Effector CD8-positive, alpha-beta T cell (primary cell): ENCODE measurements around the gene KCNAB1.
"Not testable (repeated sequence)": the region's sequence is repeated elsewhere in the genome, so short reads cannot be mapped to it uniquely, and the experiment has no call there.

Experiments used
- DNase-seq: peaks from one replicate; lab custom pipeline; 2025; lab: John Stamatoyannopoulos, UW

Gene KCNAB1

GRCh38 chr3:156217674-156218352 is 97.4 kb downstream of the KCNAB1 start:
- DNase-seq, result no peak

GRCh38 chr3:156218353-156218744 is 98.0 kb downstream of the KCNAB1 start:
- no peak for DNase-seq

- not testable (repeated sequence) for DNase-seq
Measured at GRCh38 chr3:156222381-156222780, 102.0 kb downstream of the KCNAB1 start.

- DNase-seq, result not testable (repeated sequence)
Measured at GRCh38 chr3:156224046-156224445, 103.7 kb downstream of the KCNAB1 start.

GRCh38 chr3:156226676-156227420 is 106.5 kb downstream of the KCNAB1 start:
- no peak for DNase-seq

GRCh38 chr3:156227704-156228103 is 107.3 kb downstream of the KCNAB1 start:
- DNase-seq, result no peak

GRCh38 chr3:156230278-156230900 is 110.0 kb downstream of the KCNAB1 start:
- no peak for DNase-seq

- not testable (repeated sequence) for DNase-seq
Measured at GRCh38 chr3:156231221-156231620, 110.8 kb downstream of the KCNAB1 start.

- DNase-seq, result no peak
Measured at GRCh38 chr3:156233876-156234275, 113.5 kb downstream of the KCNAB1 start.

- DNase-seq, result no peak
Measured at GRCh38 chr3:156236556-156237260, 116.3 kb downstream of the KCNAB1 start.

GRCh38 chr3:156240642-156241041 is 120.3 kb downstream of the KCNAB1 start:
- DNase-seq, result no peak

GRCh38 chr3:156246961-156247725 is 126.8 kb downstream of the KCNAB1 start:
- no peak for DNase-seq

GRCh38 chr3:156250550-156250949 is 130.2 kb downstream of the KCNAB1 start:
- no peak for DNase-seq

- no peak for DNase-seq
Measured at GRCh38 chr3:156251424-156251823, 131.0 kb downstream of the KCNAB1 start.

GRCh38 chr3:156252656-156253055 is 132.3 kb downstream of the KCNAB1 start:
- DNase-seq, result no peak

- DNase-seq, result no peak
Measured at GRCh38 chr3:156253150-156253549, 132.8 kb downstream of the KCNAB1 start.

GRCh38 chr3:156256256-156256655 is 135.9 kb downstream of the KCNAB1 start:
- DNase-seq, result no peak

GRCh38 chr3:156256945-156257344 is 136.6 kb downstream of the KCNAB1 start:
- DNase-seq, result no peak

- no peak for DNase-seq
Measured at GRCh38 chr3:156258301-156258700, 137.9 kb downstream of the KCNAB1 start.

GRCh38 chr3:156259896-156260295 is 139.5 kb downstream of the KCNAB1 start:
- no peak for DNase-seq

- DNase-seq, result no peak
Measured at GRCh38 chr3:156260331-156260730, 140.0 kb downstream of the KCNAB1 start.

GRCh38 chr3:156264771-156265170 is 144.4 kb downstream of the KCNAB1 start:
- no peak for DNase-seq
